GM19099 (cell line): ENCODE measurements around the gene CDKN2B-AS1.

ENCODE experiments used
- POLR2A ChIP-seq: IDR thresholded peaks from 3 replicates; pipeline ENCODE4 v1.6.1; 2011; ENCODE audit warnings: low read depth; ENCODE audit not compliant: insufficient read length; ENCODE audit errors: extremely low read depth

The CDKN2B-AS1 gene

DNA sequence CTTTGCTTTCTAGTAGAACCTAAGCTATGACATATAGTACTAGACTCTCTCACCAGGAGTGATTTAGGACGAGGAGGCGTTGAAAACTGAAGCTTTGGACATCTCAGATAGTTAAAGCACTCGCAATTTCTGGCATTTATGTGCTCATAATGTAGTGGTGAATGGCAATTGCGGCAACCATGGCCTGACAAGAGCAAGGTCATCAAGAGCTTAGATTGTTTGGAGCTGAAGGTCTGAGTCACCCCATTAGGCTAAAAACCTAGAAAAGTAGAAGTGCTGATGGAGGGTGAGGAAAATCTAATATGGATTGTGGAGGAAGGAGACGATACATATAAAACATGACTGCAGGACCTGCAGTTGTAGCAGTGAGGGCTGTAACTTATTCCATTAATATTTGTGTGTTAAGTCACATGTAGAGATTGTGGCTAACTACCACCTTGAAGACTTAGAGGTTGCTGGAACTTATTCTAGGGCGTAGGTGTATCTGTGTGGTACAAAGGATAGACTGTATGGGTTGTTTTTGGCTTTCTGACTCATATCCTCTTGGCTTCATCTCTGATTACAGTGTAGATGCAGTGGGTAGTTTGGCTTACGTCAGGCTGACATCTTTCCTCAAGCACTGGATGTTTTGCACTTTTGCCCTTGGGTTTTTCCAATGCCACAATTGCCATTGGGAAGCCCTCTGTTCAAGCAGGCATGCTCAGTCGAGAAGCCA lies 153.4 kb downstream of the CDKN2B-AS1 start:
- no peak for TF ChIP-seq POLR2A

DNA sequence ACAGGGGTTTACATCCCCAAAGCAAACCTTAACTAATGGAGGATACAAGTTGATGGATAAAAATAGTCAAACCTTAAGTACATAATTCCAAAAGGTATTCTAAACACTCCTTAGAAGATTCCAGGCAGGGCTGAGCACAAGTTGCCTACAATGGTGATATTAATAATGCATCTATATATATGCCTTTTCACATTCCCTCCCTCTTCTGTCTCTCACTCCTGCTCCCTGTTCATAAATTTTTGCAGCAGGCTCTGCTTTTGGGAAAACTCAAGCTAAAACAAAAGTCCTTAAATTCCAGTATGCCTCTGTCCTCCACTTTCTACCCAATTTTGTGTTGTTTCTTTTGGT lies 153.9 kb downstream of the CDKN2B-AS1 start:
- TF ChIP-seq POLR2A, result no peak

- no peak for TF ChIP-seq POLR2A
These were observed 154.5 kb downstream of the CDKN2B-AS1 start for GRCh38 chr9:22148876-22149637.

- no peak for TF ChIP-seq POLR2A
These were observed 159.5 kb downstream of the CDKN2B-AS1 start for GRCh38 chr9:22154064-22154463.

GRCh38 chr9:22156586-22156985 lies 162.0 kb downstream of the CDKN2B-AS1 start:
- TF ChIP-seq POLR2A, result no peak

- TF ChIP-seq POLR2A, result no peak
These were observed 162.7 kb downstream of the CDKN2B-AS1 start for GRCh38 chr9:22157276-22157675.

GRCh38 chr9:22157828-22158227 lies 163.2 kb downstream of the CDKN2B-AS1 start:
- no peak for TF ChIP-seq POLR2A

DNA sequence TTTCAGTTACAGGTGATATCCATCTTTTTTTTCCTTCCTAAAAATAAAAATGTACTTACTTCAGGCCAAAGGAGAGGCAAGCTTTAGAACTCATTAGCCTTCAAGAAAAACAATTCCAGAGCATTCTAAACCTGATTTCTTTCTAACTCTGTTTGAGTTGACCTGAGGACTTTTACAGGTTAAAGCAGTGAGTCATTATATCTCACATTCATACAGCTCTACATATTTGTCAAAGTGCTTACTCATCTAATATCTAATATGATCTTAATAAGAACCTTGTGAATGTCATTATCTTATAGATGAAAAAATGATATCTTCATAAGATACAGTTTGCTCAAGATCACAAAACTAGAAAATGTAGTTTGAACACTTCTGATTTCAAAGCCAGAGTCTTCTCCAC lies 163.7 kb downstream of the CDKN2B-AS1 start:
- TF ChIP-seq POLR2A, result no peak

GRCh38 chr9:22158927-22159346 lies 164.3 kb downstream of the CDKN2B-AS1 start:
- no peak for TF ChIP-seq POLR2A

DNA sequence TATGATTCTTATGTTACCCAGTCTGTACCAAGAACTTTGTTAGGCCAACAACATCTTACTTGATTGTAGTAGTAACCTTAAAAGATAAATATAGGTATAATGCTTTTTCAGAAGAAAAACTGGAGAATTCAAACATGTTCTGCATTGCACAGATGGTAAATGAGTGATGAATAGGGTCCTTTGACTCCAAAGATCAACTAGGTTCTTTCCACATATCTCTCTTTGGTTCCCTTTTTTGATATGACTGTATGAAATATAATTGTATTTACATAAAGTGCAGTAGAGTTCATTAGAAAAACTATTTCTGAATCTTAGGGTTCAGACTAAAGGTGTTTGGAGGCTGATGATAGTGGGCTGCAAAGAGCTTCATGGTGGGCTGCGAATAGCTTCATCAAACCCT lies 165.0 kb downstream of the CDKN2B-AS1 start:
- TF ChIP-seq POLR2A, result no peak

DNA sequence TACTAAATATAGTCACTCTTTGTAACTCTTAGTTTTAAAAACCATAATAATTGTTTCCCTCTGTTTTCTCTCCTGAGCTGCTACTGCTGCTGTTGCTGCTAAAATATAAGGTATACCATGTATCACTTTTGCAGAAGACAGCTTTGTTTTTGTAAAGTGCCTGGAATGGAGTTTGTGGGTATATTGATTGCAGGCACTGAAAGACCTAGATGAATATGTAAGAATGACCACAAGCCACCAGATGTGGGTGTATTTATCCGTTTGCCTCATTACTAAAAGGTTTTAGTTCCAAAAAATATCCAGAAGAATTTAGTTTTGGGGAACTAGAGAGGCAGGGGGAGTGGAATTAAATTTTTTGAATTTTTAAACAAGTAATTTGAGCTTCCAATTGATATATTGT lies 165.6 kb downstream of the CDKN2B-AS1 start:
- TF ChIP-seq POLR2A, result no peak

DNA sequence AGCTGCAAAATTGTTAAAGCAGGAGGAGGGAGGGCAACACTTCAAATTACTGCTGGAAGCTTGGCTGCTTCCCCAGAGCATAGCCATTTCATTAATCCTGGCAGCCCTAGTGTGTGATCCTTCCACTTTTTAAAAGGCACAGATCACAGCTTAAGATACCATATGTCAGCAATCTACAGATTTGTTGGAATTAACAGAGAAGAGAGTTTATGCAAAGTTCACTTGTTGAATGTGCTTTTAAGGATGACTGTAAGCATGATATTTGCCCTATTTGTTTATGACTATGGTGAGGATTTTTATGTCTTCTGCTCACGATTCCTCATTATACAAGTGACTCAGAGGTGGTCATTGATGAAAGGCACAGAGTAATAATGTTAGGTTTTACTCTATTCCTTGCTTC lies 170.6 kb downstream of the CDKN2B-AS1 start:
- TF ChIP-seq POLR2A, result no peak

DNA sequence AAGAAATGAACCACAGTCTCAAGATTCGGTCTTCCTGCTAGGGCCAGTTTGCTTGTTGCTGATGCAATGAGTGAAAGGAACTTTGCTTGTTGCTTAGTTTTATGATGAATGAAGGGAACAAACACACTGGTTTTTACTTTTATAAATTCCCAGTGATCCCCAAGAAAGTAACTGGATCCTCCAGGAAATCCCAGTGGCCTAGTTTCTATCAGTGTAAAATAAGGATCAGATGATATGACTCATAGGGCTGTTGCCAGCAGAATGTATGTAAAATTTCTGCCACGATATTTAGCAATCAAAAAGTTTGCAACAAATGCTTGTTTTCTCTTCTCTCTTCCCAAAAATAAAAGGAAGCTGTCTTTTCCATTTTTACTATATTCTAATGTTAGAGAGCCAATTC lies 174.7 kb downstream of the CDKN2B-AS1 start:
- TF ChIP-seq POLR2A, result no peak

GRCh38 chr9:22169727-22170503 lies 175.3 kb downstream of the CDKN2B-AS1 start:
- TF ChIP-seq POLR2A, result no peak
